HepG2 (cell line): ENCODE results near the gene PDZD2. TPM values are rescaled to one million over a fixed set of nuclear protein-coding genes. Genes with fewer than 3 reads are reported as not detected.

ENCODE experiments used
- FOXP1 ChIP-seq, 2 experiments: fragments of 450-650 bp in 1 of 2; IDR thresholded peaks; 2 replicates each; pipeline ENCODE4 v1.6.1; 2017 to 2018; ENCODE audit warnings: antibody characterized with exemption in 1 of 2
- IKZF4 ChIP-seq: sonication (generic); formaldehyde crosslinking; IDR thresholded peaks from 2 replicates; pipeline ENCODE4 v1.5.1; 2020; ENCODE audit warnings: borderline replicate concordance, mild to moderate bottlenecking, low read depth, missing genetic modification reagents; ENCODE audit errors: not compliant biosample characterization
- IRX3 ChIP-seq: sonication (generic); formaldehyde crosslinking; IDR thresholded peaks from 2 replicates; pipeline ENCODE4 v1.8.1; 2023; ENCODE audit warnings: mild to moderate bottlenecking, low read depth, missing genetic modification reagents, borderline replicate concordance
- KMT2A ChIP-seq: sonication (generic); formaldehyde crosslinking; IDR thresholded peaks from 2 replicates; pipeline ENCODE4 v1.4.0; 2020; ENCODE audit warnings: missing genetic modification reagents
- SP1 ChIP-seq, 2 experiments: fragments of 450-650 bp in 1 of 2; sonication (generic) in 1 of 2; formaldehyde crosslinking in 1 of 2; IDR thresholded peaks; 2 replicates each; pipeline versions ENCODE4 v1.4.0 to v1.6.1; 2016 to 2020; ENCODE audit warnings: missing genetic modification reagents in 1 of 2
- ZBTB7B ChIP-seq: sonication (generic); formaldehyde crosslinking; IDR thresholded peaks from 2 replicates; pipeline ENCODE4 v1.4.0; 2020; ENCODE audit warnings: missing genetic modification reagents
- ZNF224 ChIP-seq: sonication (generic); formaldehyde crosslinking; IDR thresholded peaks from 2 replicates; pipeline ENCODE4 v1.5.0; 2020; ENCODE audit warnings: mild to moderate bottlenecking, missing genetic modification reagents
- ZNF430 ChIP-seq: sonication (generic); formaldehyde crosslinking; IDR thresholded peaks from 2 replicates; pipeline ENCODE4 v1.9.0; 2021; ENCODE audit warnings: mild to moderate bottlenecking, missing genetic modification reagents
- ZNF432 ChIP-seq: sonication (generic); formaldehyde crosslinking; IDR thresholded peaks from 2 replicates; pipeline ENCODE4 v1.5.0; 2020; ENCODE audit warnings: missing genetic modification reagents, mild to moderate bottlenecking, borderline replicate concordance
- ZNF510 ChIP-seq: sonication (generic); formaldehyde crosslinking; IDR thresholded peaks from 2 replicates; pipeline ENCODE4 v1.4.0; 2020; ENCODE audit warnings: low read depth, mild to moderate bottlenecking, missing genetic modification reagents
- ZNF564 ChIP-seq: sonication (generic); formaldehyde crosslinking; IDR thresholded peaks from 2 replicates; pipeline ENCODE4 v1.8.1; 2023; ENCODE audit warnings: mild to moderate bottlenecking, missing genetic modification reagents
- ZZZ3 ChIP-seq: sonication (generic); formaldehyde crosslinking; IDR thresholded peaks from 2 replicates; pipeline ENCODE4 v1.4.0; 2020; ENCODE audit warnings: missing genetic modification reagents, mild to moderate bottlenecking, borderline replicate concordance
- polyA plus RNA-seq, 8 experiments: library from polyadenylated mRNA; depleted of rRNA in 3 of 8; stranded (reverse) in 7 of 8; unstranded in 1 of 8; fragments of >200 nt; fragmentation: Illumina TruSeq in 4 of 8; extraction: Trizol in 4 of 8; gene quantifications; 2 replicates each; pipeline versions ENCODE4 v1.2.1 to v1.2.3, GENCODE V29; 2011 to 2016; ENCODE audit warnings: low read depth in 4 of 8, missing spikeins in 1 of 8, mixed read lengths in 1 of 8; ENCODE audit not compliant: insufficient read depth in 1 of 8
- total RNA-seq, 5 experiments: library from RNA; depleted of rRNA; stranded (reverse); fragments of >200 nt; fragmentation: Illumina TruSeq; extraction: Trizol; gene quantifications; 2 replicates each; pipeline ENCODE4 v1.2.3, GENCODE V29; 2016; ENCODE audit warnings: low read depth in 1 of 5
- TF ChIP-seq, protein P1 (sequence below): fragments of 450-650 bp; IDR thresholded peaks from 2 replicates; pipeline ENCODE4 v1.6.1; 2017; ENCODE audit warnings: mild to moderate bottlenecking

The PDZD2 gene
- total and polyA plus RNA-seq, 2 of the 13 experiments (the other 11 are each of a cell fraction or from before 2014, with no cell fraction given), result 0.04 TPM; not detected in 1

GRCh38 chr5:31755676-31756230, 116.8 kb downstream of the PDZD2 start (continued):
- TF ChIP-seq ZNF510 (CRISPR knock-in tag), result no peak
- TF ChIP-seq ZNF432, result no peak
- no peak for TF ChIP-seq ZNF430
- TF ChIP-seq FOXP1 (IDR thresholded peaks at IDR 0.05), result no peak
- no peak for TF ChIP-seq FOXP1 (CRISPR knock-in tag; IDR thresholded peaks at IDR 0.05)
- TF ChIP-seq SP1 (IDR thresholded peaks at IDR 0.05), result no peak
- no peak for TF ChIP-seq SP1 (CRISPR knock-in tag; IDR thresholded peaks at IDR 0.05)
- no peak for TF ChIP-seq ZNF564 (CRISPR knock-in tag)
- no peak for TF ChIP-seq KMT2A (CRISPR knock-in tag)
- TF ChIP-seq IRX3 (CRISPR knock-in tag), result no peak
- TF ChIP-seq ZNF224 (CRISPR knock-in tag), result no peak
- no peak for TF ChIP-seq ZBTB7B (CRISPR knock-in tag)
- TF ChIP-seq, protein P1, sequence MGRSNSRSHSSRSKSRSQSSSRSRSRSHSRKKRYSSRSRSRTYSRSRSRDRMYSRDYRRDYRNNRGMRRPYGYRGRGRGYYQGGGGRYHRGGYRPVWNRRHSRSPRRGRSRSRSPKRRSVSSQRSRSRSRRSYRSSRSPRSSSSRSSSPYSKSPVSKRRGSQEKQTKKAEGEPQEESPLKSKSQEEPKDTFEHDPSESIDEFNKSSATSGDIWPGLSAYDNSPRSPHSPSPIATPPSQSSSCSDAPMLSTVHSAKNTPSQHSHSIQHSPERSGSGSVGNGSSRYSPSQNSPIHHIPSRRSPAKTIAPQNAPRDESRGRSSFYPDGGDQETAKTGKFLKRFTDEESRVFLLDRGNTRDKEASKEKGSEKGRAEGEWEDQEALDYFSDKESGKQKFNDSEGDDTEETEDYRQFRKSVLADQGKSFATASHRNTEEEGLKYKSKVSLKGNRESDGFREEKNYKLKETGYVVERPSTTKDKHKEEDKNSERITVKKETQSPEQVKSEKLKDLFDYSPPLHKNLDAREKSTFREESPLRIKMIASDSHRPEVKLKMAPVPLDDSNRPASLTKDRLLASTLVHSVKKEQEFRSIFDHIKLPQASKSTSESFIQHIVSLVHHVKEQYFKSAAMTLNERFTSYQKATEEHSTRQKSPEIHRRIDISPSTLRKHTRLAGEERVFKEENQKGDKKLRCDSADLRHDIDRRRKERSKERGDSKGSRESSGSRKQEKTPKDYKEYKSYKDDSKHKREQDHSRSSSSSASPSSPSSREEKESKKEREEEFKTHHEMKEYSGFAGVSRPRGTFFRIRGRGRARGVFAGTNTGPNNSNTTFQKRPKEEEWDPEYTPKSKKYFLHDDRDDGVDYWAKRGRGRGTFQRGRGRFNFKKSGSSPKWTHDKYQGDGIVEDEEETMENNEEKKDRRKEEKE, result no peak
- no peak for TF ChIP-seq ZZZ3
- no peak for TF ChIP-seq IKZF4 (CRISPR knock-in tag)
